ENCODE results near the gene FAM184A. TPM values are rescaled to one million over a fixed set of nuclear protein-coding genes. Genes with fewer than 3 reads are reported as not detected.
A peak's percentile ranks its signal among the peaks of the same experiment; 100 is the strongest.

FAM184A gene
- total and polyA plus RNA-seq, 9 of the 15 experiments (the other 6 are each of a cell fraction or from before 2014, with no cell fraction given) = 6.4 to 18.7 (median 13.1) TPM

DNA sequence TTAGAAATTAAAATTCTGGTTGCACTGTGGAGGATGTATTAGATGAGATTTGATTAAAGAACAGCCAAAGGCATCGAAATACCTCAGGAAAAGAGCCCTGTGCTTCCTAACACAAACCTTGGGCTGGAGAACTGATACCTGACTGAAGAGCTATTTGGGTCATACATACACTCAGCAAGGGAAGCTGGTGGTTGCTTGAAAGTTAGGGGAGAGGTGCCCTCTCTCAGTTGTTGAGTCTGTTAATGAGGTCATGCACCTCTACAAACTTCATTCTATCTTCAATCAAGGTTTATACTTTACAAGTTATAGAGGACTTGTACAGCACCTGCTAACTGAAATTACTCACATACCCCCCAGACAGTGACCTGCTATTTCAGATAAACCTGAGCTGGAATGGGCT is 25.5 kb downstream of the FAM184A start:
- POLR2A ChIA-PET = interaction anchor here (1.0 to 1.4 kb wide), 3 partner anchors 8 to 15 kb away, joined by 3 to 4 read pairs (median 3); no protein-coding TSS in a partner anchor
- DNase-seq (ENCODE audit: extremely low read depth in 1 of 4, low spot score in 3 of 4) = no peak
- WGBS (ENCODE audit: insufficient coverage, low coverage, missing lambda C conversion rate) = 7% methylated on average over 1 of the region's 1 CpG

More for the DNA sequence above, 25.5 kb downstream of the FAM184A start:
- Histone ChIP-seq H3K9me1 (ENCODE audit: control insufficient read depth, insufficient read depth, low read length) (no peaks in the 10 kb centered on the region), H3K27ac (ENCODE audit: extremely low read depth, low read depth, low read length) (no peak overlapping the region), H3K27me3 (ENCODE audit: control insufficient read depth in 2 of 2, insufficient read depth in 2 of 2, low read length in 2 of 2) (no peaks in the 10 kb centered on the region), H3K4me1 (replicated peaks in 1 of 2; ENCODE audit: control insufficient read depth in 2 of 2, insufficient read depth in 2 of 2, low read length in 2 of 2) (no peaks in the 10 kb centered on the region), H3K79me2 (ENCODE audit: control insufficient read depth, insufficient read depth, low read length) (no peaks in the 10 kb centered on the region), H3K9ac (ENCODE audit: insufficient read depth in 1 of 2, low read depth in 2 of 2, low read length in 2 of 2) (no peak overlapping the region), H3K9me3 (replicated peaks; ENCODE audit: control insufficient read depth, insufficient read depth, low read depth, low read length) (no peaks in the 10 kb centered on the region), H3K4me3 (no peak overlapping the region), H3K36me3 (ENCODE audit: control insufficient read depth, insufficient read depth, low read length) (no peaks in the 10 kb centered on the region), H2AFZ (ENCODE audit: low read depth, low read length) (no peak overlapping the region), H3K4me2 (ENCODE audit: insufficient read depth, low read length) (no peak overlapping the region), H4K20me1 (replicated peaks; ENCODE audit: control insufficient read depth, insufficient read depth, low read length) (no peaks in the 10 kb centered on the region)
- FAIRE-seq (no peak), ATAC-seq (peak; percentile 38; the same call in 1 of the 3 replicates)
- BruUV-seq (replicated peaks) = no TSS peak
- in situ Hi-C loops (cut with MboI) = no loop called here
- TF ChIP-seq CEBPB (tag; IDR thresholded peaks at IDR 0.05) = no peak
- no peak for TF ChIP-seq TEAD1 (CRISPR knock-in tag; IDR thresholded peaks at IDR 0.05)
- TF ChIP-seq BDP1 (IDR thresholded peaks at IDR 0.05; ENCODE audit: insufficient read depth, insufficient read length) = no peak
- no peak for TF ChIP-seq ZBTB5 (IDR thresholded peaks at IDR 0.05)
- TF ChIP-seq, protein P1, sequence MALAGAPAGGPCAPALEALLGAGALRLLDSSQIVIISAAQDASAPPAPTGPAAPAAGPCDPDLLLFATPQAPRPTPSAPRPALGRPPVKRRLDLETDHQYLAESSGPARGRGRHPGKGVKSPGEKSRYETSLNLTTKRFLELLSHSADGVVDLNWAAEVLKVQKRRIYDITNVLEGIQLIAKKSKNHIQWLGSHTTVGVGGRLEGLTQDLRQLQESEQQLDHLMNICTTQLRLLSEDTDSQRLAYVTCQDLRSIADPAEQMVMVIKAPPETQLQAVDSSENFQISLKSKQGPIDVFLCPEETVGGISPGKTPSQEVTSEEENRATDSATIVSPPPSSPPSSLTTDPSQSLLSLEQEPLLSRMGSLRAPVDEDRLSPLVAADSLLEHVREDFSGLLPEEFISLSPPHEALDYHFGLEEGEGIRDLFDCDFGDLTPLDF (CRISPR knock-in tag; IDR thresholded peaks at IDR 0.05) = no peak
- no peak for TF ChIP-seq BHLHE40 (IDR thresholded peaks at IDR 0.05; ENCODE audit: low read length)
- no peak for TF ChIP-seq ZNF707 (CRISPR knock-in tag; conservative IDR thresholded peaks at IDR 0.05)
- intact Hi-C loops (cut with micrococcal nuclease) = no loop called here
- CTCF ChIA-PET (ENCODE audit: low intra/inter-chr PET ratio) = no interaction called here

Data from K562 (cell line).